HG03575 (cell line): ENCODE data around the gene ZC3H11A.
"Not testable (repeated sequence)": the region's sequence is repeated elsewhere in the genome, so short reads cannot be mapped to it uniquely, and the experiment has no call there.

Experiments used
- ATAC-seq: cut with Tn5 transposase; IDR thresholded peaks from one replicate; pipeline ENCODE4 v1.9.1; 2021; ENCODE audit not compliant: unreplicated experiment, insufficient number of reproducible peaks, low FRiP score; ENCODE audit errors: extremely low read depth

The ZC3H11A gene

DNA sequence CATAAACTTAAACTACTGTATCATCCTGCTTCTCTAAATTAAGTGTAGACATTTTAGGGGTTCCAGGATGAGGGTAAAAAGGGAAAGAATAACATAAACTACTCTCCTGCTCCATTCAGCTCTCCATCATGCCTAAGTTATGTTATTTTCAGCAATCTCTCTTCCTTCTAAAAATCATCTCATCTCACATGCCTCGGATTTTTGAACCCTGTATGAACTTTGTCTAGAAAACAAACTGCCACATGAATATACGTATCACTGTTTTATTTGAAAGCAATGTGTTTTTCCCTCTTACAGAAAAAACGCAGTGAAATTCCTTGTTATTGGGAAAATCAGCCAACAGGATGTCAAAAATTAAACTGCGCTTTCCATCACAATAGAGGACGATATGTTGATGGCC, 32.6 kb downstream of the ZC3H11A start:
- no peak for ATAC-seq

DNA sequence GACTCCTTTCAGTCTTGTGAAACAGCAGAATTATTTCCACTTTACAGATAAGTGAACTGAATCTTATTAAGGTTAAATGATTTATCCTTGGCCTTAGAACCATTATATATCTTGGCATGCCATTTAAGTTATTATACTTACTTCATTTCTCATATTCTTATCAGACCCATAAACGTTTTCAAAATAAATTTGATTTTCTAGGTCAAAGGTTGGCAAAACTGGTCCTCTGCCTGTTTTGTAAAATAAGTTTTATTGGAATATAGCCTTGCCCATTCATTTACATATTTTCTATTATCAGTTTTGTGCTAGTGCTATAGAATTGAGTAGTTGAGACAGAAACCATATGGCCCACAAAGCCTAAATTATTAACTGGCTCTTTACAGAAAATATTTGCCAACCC, 33.1 kb downstream of the ZC3H11A start:
- ATAC-seq = no peak

DNA sequence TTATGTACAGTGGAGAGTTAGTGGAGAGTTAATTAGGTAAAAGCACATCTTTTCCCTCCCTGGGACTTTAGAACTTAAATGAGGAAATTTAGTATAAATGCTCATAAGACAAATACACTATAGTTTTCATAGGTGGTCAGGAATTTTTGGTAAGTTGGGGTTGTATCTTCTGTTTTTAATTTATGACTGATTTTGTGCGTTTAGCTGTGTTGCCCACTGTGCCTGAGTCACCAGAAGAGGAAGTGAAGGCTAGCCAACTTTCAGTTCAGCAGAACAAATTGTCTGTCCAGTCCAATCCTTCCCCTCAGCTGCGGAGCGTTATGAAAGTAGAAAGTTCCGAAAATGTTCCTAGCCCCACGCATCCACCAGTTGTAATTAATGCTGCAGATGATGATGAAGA, 33.8 kb downstream of the ZC3H11A start:
- ATAC-seq = not testable (repeated sequence)

DNA sequence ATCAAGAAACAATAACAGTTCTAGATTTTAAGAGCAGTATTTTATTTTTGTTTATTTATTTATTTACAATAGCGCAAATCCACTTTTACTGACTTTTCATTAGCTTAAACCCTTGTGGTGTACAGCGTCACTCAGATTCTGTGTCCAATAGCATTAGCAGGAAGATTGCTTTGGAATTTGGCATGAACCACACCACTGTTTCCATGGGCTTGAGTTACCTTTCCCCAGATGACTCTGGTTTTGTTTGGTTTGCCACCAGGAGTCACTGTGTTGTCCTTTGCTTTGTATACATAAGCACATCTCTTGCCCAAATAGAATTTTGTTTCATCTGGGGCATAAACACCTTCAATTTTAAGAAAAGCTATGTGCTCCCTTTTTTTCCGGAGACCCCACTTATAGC, 40.1 kb downstream of the ZC3H11A start:
- no peak for ATAC-seq

DNA sequence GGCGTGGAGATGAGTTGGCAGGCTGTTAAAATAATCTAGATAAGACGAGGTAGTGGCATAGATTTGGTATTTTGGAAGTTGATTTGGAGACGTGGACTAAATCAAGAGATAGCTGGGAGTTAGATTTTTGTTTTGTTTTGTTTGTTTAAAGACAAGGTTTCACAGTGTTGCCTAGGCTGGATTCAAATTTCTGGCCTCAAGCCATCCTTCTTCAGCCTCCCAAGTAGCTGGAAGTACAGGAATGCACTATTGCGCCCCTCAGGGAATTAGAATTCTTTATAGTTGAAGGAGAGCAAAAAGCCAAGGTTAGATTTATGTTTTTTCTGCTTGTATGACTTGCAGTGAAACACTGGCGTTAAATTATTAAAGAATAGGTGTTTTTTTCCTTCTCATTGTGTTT, 43.7 kb downstream of the ZC3H11A start:
- no peak for ATAC-seq

DNA sequence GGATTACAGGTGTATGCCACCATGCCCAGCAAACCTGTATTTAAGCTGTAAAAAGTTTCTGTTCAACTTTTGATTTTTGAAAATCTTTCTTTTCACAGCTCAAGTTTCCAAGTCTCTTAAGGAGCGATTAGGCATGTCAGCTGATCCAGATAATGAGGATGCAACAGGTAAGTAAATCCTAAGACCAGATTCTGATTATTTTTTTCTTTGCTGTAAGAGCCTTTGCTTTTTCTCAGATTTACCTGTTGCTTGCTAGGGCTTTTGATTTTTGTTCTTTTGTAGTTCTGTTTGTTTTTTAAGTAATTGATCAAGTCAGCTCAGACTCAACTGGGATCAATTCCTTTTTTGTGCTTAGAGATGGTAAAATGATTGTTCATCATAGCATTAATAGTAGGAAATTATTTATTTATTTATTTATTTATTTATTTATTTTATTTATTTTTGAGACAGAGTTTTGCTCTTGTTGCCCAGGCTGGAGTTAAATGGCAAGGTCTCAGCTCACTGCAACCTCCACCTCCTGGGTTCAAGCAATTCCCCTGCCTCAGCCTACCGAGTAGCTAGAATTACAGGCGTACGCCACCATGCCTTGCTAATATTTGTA, 44.9 kb downstream of the ZC3H11A start:
- no peak for ATAC-seq

DNA sequence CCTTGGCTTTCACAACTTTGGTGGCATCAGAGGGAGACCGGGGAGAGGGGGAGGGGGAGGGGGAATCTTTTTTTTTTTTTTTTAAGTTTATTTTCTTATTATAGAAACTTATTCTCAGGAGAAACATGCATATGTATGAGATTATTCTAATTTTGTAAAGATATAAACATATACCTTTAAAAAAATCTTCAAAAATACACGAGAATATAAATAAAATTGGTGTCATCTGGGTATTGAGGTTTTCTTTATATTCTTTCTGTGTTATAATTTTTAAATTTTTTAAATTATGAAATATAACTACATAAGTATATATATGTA, 47.1 kb downstream of the ZC3H11A start:
- ATAC-seq = no peak

DNA sequence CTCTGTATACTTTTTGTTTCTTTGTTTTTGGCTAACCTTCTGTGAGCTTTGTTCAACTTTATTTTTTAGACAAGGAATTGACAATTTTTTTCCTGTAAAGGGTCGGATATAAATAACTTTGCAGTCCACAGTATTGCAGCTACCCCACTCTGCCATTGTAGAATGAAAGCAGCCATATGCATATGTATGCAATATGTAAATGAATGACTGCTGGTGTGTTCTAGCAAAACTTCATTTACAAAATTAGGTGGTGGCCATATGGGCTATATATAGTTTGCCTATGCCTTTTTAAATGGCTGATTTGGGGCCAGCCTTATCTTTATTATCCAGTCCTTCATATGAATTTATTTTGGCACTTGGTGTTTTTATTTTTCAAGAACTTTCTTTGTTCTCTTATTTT, 48.0 kb downstream of the ZC3H11A start:
- no peak for ATAC-seq
